ENCODE measurements around the gene PTGDS.
A peak's percentile ranks its signal among the peaks of the same experiment; 100 is the strongest.

The PTGDS gene

DNA sequence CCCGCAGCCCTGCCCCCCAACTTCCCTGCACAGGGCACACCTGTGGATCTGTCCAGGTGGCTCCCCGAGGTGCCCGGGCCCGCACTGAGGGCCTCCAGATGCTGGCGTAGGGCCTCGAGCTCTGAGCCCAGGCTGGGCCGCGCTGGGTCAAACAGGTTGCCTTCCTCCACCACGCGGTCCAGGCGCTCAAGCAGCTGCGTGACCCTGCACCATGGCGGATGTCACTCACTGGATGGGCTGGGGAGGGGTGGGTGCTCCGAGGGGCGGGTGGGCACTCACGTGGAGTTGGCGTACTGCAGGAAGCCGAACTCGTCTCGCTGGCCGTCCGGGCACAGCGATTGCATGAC lies 45.3 kb downstream of the PTGDS start:
- DNase-seq (ENCODE audit: low read depth) = no peak

DNA sequence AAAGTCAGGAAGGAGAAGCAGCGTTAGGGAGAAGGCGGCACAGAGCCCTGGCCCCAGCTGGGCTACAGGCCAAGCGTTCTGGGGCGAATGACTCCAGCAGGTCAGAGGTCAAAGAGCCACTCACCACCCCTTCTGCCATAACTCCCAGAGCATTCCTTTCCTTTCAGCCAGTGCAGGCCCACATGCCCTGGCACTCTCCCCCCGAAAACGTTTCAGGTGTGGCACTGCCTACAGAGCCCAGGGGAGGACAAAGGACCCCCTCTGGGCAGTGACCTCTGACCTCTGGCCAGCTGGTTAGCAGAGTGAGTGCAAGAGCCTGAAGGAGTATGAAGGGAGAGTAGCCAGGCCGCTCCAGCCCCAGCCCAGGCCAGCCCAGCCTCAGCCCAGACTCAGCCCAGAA lies 45.9 kb downstream of the PTGDS start:
- no peak for DNase-seq (ENCODE audit: low read depth)

DNA sequence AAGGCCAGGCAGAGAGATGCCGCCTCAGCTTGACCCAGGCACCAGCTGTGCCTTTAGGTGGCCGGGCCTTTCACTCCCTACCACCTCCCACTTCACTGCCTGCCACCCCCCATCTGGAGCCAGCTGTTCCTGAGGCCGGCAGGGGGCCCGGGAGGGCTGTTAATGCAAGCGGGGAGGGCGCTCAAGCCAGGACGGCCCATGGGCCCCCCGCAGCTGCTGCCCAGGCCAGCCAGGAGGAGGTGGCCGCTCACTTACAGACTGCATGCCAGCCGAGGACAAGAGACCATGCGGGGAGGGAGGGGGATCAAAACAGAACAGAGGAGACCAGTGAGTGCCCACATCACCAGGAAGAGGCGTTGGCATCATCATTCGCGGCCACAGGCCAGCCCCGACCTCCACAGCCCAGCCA lies 46.3 kb downstream of the PTGDS start:
- no peak for DNase-seq (ENCODE audit: low read depth)

DNA sequence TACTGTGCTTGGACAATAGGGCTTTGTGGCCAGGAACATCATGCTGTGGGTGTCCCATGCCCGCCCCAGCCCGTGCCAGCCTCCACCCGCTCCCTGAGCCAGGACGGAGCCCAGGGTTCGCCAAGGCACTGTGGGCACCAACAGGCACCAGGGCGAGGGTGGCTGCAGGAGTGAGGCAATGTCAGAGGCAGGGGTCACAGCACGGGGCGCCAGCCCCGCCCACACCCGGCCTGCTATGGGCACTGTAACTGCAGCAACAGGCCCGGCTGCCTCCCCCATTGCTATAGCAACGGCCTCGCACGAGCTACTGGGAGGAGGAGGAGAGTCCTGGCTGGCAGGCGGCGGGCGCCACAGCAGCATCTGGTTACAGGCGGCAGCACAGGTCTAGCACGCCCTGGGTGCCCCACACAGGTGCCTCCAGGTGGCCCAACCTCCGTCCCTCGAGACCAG lies 48.2 kb downstream of the PTGDS start:
- DNase-seq (ENCODE audit: low read depth) = no peak

DNA sequence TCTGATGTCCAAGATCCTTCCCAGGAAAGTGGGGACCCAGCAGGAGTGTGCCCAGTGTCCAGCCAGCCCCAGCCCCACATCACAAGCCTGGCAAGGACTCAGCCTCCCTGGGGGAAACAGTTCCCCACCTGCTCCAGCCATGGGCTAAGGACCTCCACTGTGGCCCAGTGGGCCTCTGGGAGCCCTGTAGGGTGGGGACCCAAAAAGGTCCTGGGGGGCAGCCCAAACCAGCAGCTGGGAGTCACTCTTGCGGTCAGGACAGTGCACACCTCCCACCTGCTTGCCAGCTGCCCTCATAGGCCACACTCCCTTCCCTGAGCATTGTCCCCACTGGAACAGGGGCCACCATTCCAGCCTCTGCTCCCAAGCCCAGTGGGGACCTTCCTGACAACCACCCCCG lies 49.1 kb downstream of the PTGDS start:
- no peak for DNase-seq (ENCODE audit: low read depth)

DNA sequence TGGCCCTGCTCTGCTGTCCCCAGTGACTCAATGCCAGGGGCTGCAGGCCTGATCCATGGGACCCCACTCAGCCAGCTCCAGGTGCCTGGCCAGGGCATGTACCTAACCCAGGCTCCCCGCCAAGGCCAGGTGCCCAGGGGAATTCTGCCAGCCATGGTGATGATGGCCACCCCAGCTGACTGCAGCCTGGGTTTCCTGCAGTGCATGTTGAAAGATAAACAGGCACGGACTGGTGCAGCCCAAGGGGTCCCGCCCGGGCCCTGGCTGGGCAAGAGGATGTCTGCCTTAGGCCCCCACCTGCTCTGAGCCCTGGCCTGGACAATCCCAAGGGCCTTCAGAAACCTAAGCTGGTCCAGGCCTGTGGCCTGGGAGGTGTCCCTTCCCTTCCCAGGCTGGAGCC lies 49.5 kb downstream of the PTGDS start:
- no peak for DNase-seq (ENCODE audit: low read depth)

DNA sequence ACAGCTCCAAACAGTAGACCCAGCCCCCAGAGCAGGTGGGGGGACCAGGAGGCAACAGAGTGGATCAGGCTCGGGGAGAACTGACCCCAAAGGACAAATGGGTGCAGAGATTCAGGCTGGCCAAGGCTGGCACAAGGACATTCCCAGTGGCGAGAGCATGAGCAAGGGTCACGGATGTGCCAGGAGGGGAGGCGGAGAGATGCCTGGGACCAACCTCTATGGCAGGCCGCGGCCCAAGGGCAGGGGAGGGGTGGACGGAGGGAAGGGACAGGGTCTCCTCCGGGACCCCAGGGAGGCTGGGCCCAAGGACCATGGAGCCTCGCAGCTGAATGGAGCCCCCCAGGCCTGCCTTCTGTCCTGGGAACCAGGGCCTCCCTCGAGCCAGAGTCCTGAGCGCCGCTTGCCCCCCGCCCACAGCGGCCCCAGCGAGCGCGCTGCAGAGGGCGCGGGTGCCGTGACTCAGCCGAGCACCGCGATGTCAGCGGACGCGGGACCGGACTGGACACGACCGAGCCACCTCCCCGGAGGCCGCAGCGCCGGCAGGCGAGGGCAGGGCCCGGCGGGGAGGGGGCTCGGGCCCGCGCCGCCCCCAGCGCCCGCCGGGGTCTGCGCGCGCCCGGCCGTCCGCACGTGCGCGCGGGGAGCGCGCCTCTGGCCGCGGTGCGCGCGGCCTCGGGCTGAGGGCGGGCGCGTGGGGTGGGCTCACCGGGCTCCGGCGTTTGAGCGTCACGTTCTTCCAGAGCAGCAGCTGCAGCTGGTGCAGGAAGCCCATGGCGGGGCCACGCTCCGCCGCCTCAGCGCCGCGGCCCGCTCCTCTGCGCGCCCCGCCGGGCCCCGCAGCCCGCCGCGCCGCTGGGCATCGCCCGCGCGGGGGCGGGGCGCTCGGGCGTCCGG lies 50.3 kb downstream of the PTGDS start, which contains the start of gene ABCA2:
Gene ABCA2 (minus strand): TSS at position 869 of the 894 bp plus-strand sequence. CDS start 97 bp downstream, at position 772.
- DNase-seq (ENCODE audit: low read depth) = peak; percentile 27

DNA sequence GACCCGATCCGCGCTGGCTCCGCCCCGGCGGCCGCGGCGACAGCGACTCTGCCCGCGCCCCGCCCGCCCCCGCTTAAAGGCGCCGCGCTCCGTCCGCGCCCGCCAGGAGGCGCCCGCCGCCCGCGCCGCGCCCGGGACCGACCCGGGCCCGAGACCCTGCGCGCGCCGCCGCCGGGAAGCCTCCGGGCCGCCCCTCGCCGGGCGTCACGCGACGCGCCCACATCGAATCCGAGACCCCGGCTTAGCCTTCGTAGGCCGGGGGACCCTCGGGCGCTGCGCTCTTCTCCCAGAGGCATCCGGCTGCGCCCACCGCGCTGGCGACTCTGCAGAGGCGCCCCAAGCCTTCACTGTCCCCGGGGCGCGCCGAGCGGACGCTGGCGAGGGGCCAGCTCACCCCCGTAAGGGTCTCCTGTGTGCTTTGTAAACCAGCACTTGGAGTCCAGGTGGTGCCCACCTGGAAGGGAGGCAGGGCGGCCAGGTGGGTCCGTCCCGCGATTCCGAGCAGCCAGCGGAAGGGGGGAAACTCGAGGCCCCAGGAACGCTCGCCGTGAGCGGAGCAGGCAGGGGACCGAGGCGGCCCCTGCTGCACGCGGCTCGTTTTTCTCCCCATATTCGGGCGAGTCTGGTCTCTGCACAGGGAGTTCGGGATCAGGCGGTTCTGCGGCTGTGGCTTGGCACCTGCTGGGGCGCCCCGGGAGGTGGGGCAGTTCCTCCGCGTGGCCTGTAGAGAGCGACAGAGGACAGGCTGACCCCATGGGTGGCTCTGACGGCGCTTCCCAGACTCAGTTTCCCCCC lies 51.2 kb downstream of the PTGDS start:
- peak; percentile 35 for DNase-seq (ENCODE audit: low read depth)

DNA sequence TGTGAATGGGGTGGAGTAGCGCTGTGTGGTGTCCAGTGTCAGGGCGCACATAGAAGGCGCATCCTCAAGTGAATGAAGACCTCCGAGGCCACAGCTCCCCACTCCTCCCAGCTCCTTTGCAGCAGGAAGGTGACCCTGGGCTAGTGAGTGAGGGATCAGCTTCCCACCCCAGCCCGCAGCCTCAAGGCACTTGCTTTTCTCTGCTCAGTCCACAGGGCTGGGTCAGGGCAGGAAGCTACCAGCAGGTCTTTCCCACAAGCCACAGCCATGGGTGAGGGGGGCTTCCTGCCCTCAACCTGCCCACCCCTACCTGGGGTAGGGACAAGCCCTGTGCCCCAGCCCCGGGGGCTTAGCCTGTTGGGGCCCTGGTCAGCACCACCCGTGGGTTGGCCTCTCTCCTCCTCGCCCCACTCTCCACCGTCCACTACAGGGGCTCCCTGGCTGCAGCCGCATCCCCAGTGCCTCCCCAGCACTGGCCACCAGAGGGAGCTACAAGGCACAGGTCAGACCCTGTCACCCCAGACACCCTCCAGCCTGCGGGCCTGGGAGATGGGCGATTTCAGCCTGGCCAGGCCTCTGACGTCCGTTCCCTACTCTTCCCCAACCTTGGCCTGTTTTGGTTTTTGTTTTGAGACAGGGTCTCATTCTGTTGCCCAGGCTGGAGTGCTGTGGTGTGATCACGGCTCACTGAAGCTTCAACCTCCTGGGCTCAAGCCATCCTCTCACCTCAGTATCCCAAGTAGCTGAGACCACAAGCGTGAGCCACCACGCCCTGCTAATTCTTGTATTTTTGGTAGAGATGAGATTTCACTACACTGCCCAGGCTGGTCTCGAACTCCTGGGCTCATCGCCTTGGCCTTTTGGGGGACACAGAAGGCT lies 52.0 kb downstream of the PTGDS start:
- DNase-seq (ENCODE audit: low read depth) = peak; percentile 42

DNA sequence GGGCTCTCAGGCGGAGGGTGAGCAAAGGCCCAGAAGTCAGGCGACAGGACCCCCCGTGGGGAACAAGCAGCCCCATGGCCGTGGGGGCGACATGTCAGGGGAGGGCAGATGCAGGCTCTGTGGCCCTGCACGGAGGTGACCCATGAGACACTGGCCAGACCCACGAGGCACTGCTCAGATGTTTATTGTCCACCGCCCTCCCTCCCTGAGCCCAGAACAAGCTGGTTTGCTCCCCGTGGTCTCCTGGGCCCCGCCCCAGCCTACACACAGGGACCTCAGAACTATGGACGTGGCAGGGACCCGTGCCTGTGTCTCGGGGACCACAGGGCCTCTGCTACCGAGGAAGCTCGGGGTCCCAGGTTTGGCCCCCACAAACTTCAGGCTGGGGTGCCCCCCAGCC lies 52.7 kb downstream of the PTGDS start:
- DNase-seq (ENCODE audit: low read depth) = no peak

DNA sequence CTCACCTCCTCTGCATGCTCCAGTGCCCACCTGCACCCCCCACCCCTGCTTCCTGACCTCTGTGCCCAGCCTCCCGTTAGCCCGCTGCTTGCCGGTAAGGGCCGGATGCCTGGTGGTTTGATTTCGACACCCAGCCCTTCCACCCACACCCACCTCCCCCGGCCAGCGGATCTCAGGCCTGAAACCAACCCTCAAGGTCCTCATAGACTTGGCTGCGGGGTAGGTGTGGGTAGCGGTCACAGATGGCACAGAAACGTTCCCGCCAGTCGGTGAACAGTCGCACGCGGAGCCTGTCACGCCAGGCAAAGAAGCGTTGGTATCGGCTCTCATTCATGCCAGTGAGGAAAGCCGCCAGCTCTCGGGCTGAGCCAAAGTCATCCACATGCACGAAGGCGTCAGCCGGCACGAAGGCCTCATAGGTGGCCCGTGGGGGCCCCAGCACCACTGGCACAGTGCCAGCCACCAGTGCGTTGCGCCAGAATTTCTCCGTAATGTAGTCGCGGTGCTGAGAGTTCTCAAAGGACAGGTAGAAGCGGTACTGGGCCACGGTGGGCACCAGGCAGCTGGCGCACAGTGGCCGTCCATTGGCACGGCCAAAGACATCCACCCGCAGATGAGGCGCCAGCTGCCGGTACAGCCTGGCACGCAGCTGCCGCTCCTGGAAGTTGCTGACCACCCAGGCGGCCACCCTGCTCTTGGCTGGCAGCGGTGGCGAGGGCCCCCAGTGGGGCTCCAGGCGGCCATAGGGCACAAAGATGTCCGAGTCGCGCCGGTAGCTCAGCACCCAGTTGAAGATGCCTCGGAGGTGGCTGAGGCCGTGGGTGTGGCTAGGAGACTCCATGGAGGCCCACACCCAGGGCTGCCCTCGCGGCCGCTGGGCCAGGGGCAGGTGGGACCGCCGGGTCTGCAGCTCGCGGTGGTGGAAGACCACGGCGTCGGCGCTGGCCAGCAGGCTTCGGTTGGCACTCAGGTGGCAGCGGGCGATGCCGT lies 53.5 kb downstream of the PTGDS start:
- DNase-seq (ENCODE audit: low read depth) = no peak
